Measurements from ENCODE around the gene PARP8.
A peak's percentile ranks its signal among the peaks of the same experiment; 100 is the strongest.

PARP8 gene

GRCh38 chr5:50856401-50857119, 190.1 kb downstream of the PARP8 start:
- DNase-seq: peak; percentile 51 to 74 (median 71)

- DNase-seq: no peak
Observed at GRCh38 chr5:50863534-50864170, 197.2 kb downstream of the PARP8 start.

DNA sequence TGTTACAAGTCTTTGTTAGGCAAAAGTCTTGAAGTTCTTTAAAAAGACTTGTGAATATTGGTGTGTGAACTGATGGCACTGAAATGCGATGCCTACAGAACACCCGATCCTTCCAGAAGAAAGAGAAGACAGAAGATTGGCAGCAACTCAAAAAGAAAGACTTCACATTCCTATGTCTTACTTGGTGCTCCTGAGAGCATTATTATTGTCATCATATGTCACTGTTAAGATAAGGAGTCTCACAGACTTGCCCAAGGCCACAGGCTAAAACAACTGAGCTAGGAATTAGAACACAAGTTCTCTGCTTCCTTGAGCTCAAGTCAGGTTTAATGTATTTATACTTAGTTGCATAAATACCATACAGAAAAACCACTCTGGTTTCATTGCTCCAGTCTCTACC, 198.0 kb downstream of the PARP8 start:
- DNase-seq: no peak

DNA sequence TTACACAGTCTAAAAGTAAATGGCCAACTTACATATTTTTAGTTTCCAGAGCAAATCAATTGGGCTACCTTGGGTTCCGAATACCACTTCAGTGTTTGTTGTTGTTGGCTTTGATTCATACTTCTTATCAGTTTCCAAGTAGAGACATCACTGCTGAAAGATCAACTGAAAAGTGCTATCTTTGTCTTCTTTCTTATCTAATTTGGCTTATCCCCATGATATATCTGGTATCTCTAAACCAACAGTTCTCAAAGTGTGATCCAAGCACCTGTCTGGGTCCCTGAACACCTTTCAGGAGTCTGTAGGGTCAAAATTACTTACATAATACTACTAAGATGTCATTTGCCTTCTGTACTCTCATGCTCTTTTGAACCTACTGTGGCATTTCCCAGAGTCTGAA, 200.0 kb downstream of the PARP8 start:
- no peak for DNase-seq

DNA sequence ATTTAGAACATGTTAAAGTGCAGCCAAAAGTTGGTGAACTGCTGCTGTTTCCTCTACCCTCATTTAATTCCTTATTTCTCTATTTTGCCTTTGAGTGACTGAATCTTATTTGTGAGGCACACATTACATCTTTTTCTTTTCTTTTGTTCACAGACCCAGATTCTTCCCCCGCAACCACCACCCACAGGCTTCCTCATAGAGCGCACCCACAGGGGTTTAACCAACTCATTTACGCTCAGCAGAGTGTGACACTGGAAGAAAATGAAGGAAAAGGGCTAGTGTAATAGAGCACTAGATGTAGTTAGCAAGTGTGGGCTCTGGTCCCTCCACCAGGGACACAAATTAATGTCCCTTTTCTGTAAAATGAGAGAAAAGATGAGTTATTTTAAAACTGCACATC, 200.7 kb downstream of the PARP8 start:
- DNase-seq: no peak

- DNase-seq: no peak
Observed at GRCh38 chr5:50873595-50874277, 207.3 kb downstream of the PARP8 start.

GRCh38 chr5:50874306-50875001, 208.0 kb downstream of the PARP8 start:
- peak; percentile 78 to 95 (median 83) for DNase-seq

GRCh38 chr5:50875002-50875344, 208.5 kb downstream of the PARP8 start:
- no peak for DNase-seq

DNA sequence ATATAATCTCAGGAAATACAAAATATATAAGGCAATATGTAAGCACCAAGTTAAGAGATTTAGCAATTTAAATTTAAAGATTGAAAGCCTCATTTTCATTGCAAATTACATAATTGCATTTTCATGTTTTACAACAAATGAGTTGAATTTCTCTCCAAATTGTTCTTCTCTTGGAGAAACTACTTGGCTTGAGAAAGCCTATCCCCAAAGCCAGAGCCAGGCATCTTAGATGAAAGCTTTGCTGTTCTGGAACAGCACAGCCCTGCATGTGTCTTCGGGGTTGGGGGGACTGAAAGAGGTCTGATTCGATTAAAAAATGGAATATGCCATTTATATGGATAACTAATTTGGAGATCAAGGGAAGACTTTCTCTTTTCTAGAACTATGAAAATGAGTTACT, 212.0 kb downstream of the PARP8 start:
- DNase-seq: no peak

DNA sequence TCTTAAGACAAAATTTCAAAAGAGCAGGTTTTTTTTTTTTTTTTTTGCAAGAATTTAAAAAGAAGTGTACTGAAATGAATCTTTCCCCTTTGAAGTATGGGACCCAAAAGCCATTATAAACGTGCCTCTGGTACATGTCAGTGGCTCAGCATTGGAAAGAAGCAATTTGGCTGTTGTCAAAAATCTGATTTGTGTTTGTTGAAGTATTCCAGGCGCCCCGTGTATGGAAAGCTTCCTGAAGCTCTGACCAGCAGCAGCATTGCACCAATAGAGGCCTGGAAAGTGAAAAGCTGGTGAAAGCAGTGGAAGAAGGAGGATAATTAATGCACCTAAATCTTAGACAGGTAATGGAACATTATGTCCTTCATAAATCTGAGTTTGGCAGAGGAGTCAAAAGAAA, 215.0 kb downstream of the PARP8 start:
- DNase-seq: no peak

DNA sequence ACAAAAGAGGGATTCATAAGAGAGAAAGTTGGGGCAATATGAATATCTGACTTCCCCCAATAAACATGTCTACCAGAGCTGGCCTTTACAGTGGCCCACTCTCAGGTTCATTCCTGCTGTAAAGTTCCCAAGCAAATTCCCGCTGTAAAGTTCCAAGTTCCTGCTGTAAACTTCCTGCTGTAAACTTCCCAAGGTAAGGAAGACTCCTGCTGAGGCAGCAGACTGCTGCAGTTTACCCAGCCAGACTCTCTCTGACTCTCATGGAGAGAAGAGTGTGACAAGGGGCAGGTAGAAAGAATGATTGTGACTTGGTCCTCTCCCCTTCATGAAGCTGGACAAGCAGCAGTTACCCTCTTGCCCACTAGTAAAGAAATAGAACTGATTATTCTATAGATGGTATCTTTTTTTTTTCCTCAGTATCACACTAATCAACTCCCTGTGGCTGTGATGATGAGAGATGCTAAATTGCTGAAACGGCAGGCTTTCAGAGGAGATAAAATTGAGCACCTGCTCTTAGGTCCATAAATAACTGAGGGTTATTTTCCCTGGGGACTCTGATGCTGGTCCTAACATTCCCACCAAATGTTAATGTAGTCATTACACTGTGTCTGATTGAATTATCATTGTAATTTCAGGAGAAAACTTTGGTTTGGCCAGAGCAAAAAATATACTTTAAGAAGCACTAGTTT, 220.4 kb downstream of the PARP8 start:
- DNase-seq: no peak

DNA sequence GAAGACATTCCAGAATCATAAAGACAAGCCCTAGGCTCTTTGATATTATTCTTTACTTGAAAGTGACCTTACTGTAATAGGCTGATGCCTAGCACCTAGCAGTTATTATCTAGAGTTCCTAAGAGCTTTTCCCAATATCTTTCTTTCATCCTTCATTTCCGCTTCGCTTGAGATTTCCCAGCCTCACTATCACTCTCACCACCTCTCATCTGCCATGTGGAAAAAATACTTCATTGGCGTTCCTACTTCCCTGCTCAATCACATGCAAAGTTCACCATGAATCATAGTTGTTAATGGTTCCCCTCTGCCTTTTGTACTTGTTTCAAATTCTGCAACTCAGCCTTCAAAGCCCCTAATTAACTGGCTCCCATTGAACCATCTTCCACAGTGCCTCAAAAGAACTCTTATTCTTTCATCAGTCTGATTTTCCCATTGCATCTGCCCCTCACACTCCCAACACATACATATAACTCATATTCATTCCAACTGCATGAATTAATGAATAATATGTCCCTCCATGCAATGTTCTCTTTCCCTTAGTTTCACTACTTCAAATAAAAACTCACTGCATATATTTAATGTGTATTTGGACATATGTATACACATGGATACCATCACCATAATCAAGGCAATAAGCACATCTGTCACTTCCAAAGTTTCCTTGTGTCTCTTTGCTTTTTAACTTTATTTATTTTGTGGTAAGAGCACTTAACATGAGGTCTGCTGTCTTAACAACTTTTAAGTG, 221.6 kb downstream of the PARP8 start:
- no peak for DNase-seq

- DNase-seq: peak in 2 of 3 donors; percentile 56 to 64
Observed at GRCh38 chr5:50888751-50889150, 222.3 kb downstream of the PARP8 start.

GRCh38 chr5:50889790-50890189, 223.4 kb downstream of the PARP8 start:
- DNase-seq: peak in 1 of 3 donors; percentile 36

Measured in suppressor macrophage treated with lipopolysaccharide for 1 hour (primary cell).